Measurements from ENCODE around the gene LRRC4. TPM values are rescaled to one million over a fixed set of nuclear protein-coding genes. Genes with fewer than 3 reads are reported as not detected.

Gene LRRC4
- total RNA-seq, 1 donor from 2014 or later = 19.8 TPM

GRCh38 chr7:128056901-128057300 is 25.7 kb upstream of the LRRC4 start:
- no peaks in the 10 kb centered on the region for H3K36me3 ChIP-seq
- H3K9ac ChIP-seq = no peak overlapping the region
- Mint-ChIP-seq H3K4me3 (no peak overlapping the region), H3K27me3 (ENCODE audit: insufficient read depth, low read depth) (peaks cover 3% of the 10 kb centered on the region), H3K4me1 (peaks cover 43% of the 10 kb centered on the region), H3K36me3 (no peaks in the 10 kb centered on the region), H3K27ac (no peak overlapping the region), H3K9me3 (no peaks in the 10 kb centered on the region)
- H3K27ac ChIP-seq = no peak overlapping the region
- DNase-seq (ENCODE audit: low spot score) = no peak
- TF ChIP-seq CTCF (IDR thresholded peaks at IDR 0.05) = no peak
- TF ChIP-seq EZH2 (IDR thresholded peaks at IDR 0.05) = no peak
- no peak for TF ChIP-seq EZH2phosphoT487 (IDR thresholded peaks at IDR 0.05)
- peaks cover 30% of the 10 kb centered on the region for H3K4me1 ChIP-seq
- peaks cover 3% of the 10 kb centered on the region for H4K20me1 ChIP-seq (ENCODE audit: low read depth)
- no peak overlapping the region for H3K4me2 ChIP-seq
- no peaks in the 10 kb centered on the region for H3K27me3 ChIP-seq
- H3F3A ChIP-seq (ENCODE audit: low read depth) = peaks cover 6% of the 10 kb centered on the region
- H3K4me3 ChIP-seq = no peak overlapping the region
- no peaks in the 10 kb centered on the region for H3K79me2 ChIP-seq (ENCODE audit: low read depth)
- H3K9me3 ChIP-seq (ENCODE audit: low read depth) = no peaks in the 10 kb centered on the region
- H2AFZ ChIP-seq (replicated peaks) = no peak overlapping the region

DNA sequence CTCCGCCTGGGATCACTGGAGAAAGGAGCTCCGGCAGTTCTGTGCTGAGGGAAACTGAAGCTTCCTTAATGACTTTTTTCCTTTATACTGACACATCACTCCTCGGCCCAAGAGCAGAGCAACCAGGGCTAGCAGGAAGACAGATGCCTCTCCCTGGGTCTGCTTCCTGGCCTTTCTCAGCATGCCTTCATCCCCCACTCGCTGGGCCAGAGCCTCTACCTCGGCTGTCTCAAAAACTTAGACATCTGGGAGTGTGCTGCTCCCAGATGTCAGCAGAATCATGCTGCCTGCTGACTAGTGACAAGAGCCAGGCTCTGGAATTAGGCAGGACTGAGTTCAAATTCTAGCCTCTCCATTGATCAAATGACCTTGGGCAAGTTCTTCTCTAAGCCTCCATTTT is 24.4 kb upstream of the LRRC4 start:
- Mint-ChIP-seq H3K27me3 (ENCODE audit: insufficient read depth, low read depth) (peaks cover 2% of the 10 kb centered on the region), H3K36me3 (no peaks in the 10 kb centered on the region), H3K4me3 (no peak overlapping the region), H3K27ac (no peak overlapping the region), H3K9me3 (no peaks in the 10 kb centered on the region), H3K4me1 (peaks cover 32% of the 10 kb centered on the region)
- no peaks in the 10 kb centered on the region for H3K79me2 ChIP-seq (ENCODE audit: low read depth)
- peaks cover 6% of the 10 kb centered on the region for H3F3A ChIP-seq (ENCODE audit: low read depth)
- H3K9ac ChIP-seq = no peak overlapping the region
- no peak for TF ChIP-seq EZH2phosphoT487 (IDR thresholded peaks at IDR 0.05)
- no peak for TF ChIP-seq EZH2 (IDR thresholded peaks at IDR 0.05)
- TF ChIP-seq CTCF (IDR thresholded peaks at IDR 0.05) = no peak
- H3K36me3 ChIP-seq = no peaks in the 10 kb centered on the region
- peaks cover 21% of the 10 kb centered on the region for H3K4me1 ChIP-seq
- H3K9me3 ChIP-seq (ENCODE audit: low read depth) = no peaks in the 10 kb centered on the region
- no peak overlapping the region for H3K4me3 ChIP-seq
- peaks cover 3% of the 10 kb centered on the region for H4K20me1 ChIP-seq (ENCODE audit: low read depth)
- no peak for DNase-seq (ENCODE audit: low spot score)
- no peak overlapping the region for H3K27ac ChIP-seq
- H3K27me3 ChIP-seq = no peaks in the 10 kb centered on the region
- no peak overlapping the region for H3K4me2 ChIP-seq
- H2AFZ ChIP-seq (replicated peaks) = no peak overlapping the region

GRCh38 chr7:128054511-128054910 is 23.3 kb upstream of the LRRC4 start:
- peaks cover 21% of the 10 kb centered on the region for H3K4me1 Mint-ChIP-seq
- no peaks in the 10 kb centered on the region for H3K9me3 Mint-ChIP-seq
- no peaks in the 10 kb centered on the region for H3K9me3 ChIP-seq (ENCODE audit: low read depth)
- no peaks in the 10 kb centered on the region for H3F3A ChIP-seq (ENCODE audit: low read depth)
- H3K27ac Mint-ChIP-seq = no peak overlapping the region
- no peak overlapping the region for H3K4me2 ChIP-seq
- H3K9ac ChIP-seq = no peak overlapping the region
- H2AFZ ChIP-seq (replicated peaks) = no peak overlapping the region
- H3K27me3 ChIP-seq = no peaks in the 10 kb centered on the region
- H3K4me3 Mint-ChIP-seq = no peak overlapping the region
- H3K36me3 Mint-ChIP-seq = no peaks in the 10 kb centered on the region
- no peaks in the 10 kb centered on the region for H3K79me2 ChIP-seq (ENCODE audit: low read depth)
- H3K27ac ChIP-seq = no peak overlapping the region
- H4K20me1 ChIP-seq (ENCODE audit: low read depth) = no peaks in the 10 kb centered on the region
- H3K4me1 ChIP-seq = peaks cover 10% of the 10 kb centered on the region
- DNase-seq (ENCODE audit: low spot score) = no peak
- H3K36me3 ChIP-seq = no peaks in the 10 kb centered on the region
- TF ChIP-seq EZH2 (IDR thresholded peaks at IDR 0.05) (no peak), EZH2phosphoT487 (IDR thresholded peaks at IDR 0.05) (no peak), CTCF (IDR thresholded peaks at IDR 0.05) (no peak)
- peaks cover 2% of the 10 kb centered on the region for H3K27me3 Mint-ChIP-seq (ENCODE audit: insufficient read depth, low read depth)
- no peak overlapping the region for H3K4me3 ChIP-seq

Measured in neural progenitor cell (in vitro differentiated cells).